Measurements from ENCODE around the gene CCDC121. TPM values are rescaled to one million over a fixed set of nuclear protein-coding genes. Genes with fewer than 3 reads are reported as not detected.

The CCDC121 gene
- total RNA-seq, 1 donor: 0.84 TPM

Other genes with a start within 250 kb of the CCDC121 start
- 11.5 TPM for gene ZNF513, start 248.3 kb downstream of the CCDC121 start, total RNA-seq
- gene PPM1G, start 219.4 kb downstream of the CCDC121 start, total RNA-seq: 31.6 TPM
- gene NRBP1, start 200.4 kb downstream of the CCDC121 start, total RNA-seq: 126 TPM
- 0.52 TPM for gene KRTCAP3, start 186.6 kb downstream of the CCDC121 start, total RNA-seq
- 5.9 TPM for gene IFT172, start 139.3 kb downstream of the CCDC121 start, total RNA-seq
- gene FNDC4, start 133.8 kb downstream of the CCDC121 start, total RNA-seq: 0.10 TPM
- not detected for gene GCKR, start 132.2 kb downstream of the CCDC121 start, total RNA-seq
- 12.8 TPM for gene ZNF512, start 46.0 kb downstream of the CCDC121 start, total RNA-seq
- 25.8 TPM for gene GPN1, start within 50 bp of the CCDC121 start, total RNA-seq
- 75.5 TPM for gene SUPT7L, start 34.6 kb upstream of the CCDC121 start, total RNA-seq
- 23.3 TPM for gene SLC4A1AP, start 34.9 kb upstream of the CCDC121 start, total RNA-seq
- gene MRPL33, start 142.7 kb upstream of the CCDC121 start, total RNA-seq: 75.2 TPM